ENCODE measurements around the gene TMEM82. TPM values are rescaled to one million over a fixed set of nuclear protein-coding genes. Genes with fewer than 3 reads are reported as not detected.

The TMEM82 gene
- total RNA-seq, 1 donor from 2014 or later = 1.1 TPM

DNA sequence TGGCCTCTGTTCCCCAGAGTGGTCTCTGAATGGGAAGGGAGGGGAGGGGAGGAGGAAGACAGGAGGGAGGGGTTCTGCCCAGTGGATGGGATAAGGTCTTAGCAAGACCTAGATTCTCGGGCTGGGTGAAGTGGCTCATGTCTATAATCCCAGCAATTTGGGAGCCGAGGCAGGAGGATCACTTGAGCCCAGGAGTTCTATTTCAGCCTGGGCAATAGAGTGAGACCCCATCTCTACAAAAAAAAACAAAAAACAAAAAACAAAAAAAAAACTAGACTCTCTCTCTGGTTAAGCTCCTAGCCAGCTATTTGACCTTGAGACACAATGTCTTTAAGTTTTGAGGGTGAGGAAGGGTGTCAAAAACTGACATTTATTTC is 53.8 kb downstream of the TMEM82 start:
- Mint-ChIP-seq H3K4me1 (ENCODE audit: unreplicated experiment) (peaks cover 44% of the 10 kb centered on the region), H3K9me3 (no peaks in the 10 kb centered on the region), H3K4me3 (peak overlapping the region; percentile 52), H3K27ac (peak overlapping the region; percentile 95), H3K36me3 (no peaks in the 10 kb centered on the region), H3K27me3 (no peaks in the 10 kb centered on the region)
- TF ChIP-seq, protein P1, sequence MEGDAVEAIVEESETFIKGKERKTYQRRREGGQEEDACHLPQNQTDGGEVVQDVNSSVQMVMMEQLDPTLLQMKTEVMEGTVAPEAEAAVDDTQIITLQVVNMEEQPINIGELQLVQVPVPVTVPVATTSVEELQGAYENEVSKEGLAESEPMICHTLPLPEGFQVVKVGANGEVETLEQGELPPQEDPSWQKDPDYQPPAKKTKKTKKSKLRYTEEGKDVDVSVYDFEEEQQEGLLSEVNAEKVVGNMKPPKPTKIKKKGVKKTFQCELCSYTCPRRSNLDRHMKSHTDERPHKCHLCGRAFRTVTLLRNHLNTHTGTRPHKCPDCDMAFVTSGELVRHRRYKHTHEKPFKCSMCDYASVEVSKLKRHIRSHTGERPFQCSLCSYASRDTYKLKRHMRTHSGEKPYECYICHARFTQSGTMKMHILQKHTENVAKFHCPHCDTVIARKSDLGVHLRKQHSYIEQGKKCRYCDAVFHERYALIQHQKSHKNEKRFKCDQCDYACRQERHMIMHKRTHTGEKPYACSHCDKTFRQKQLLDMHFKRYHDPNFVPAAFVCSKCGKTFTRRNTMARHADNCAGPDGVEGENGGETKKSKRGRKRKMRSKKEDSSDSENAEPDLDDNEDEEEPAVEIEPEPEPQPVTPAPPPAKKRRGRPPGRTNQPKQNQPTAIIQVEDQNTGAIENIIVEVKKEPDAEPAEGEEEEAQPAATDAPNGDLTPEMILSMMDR (conservative IDR thresholded peaks at IDR 0.05) = no peak
- DNase-seq (ENCODE audit: extremely low spot score, unreplicated experiment) = no peak

Other genes starting within 250 kb of the TMEM82 start
- gene CASP9, start 218.3 kb upstream of the TMEM82 start, total RNA-seq (ENCODE audit: low replicate concordance) = 13.1 and 13.5 TPM in 2 replicates
- 23.7 and 26.3 TPM in 2 replicates for gene DNAJC16, start 215.7 kb upstream of the TMEM82 start, total RNA-seq (ENCODE audit: low replicate concordance)
- 5.4 and 7.2 TPM in 2 replicates for gene AGMAT, start 157.4 kb upstream of the TMEM82 start, total RNA-seq (ENCODE audit: low replicate concordance)
- 38.7 and 53.9 TPM in 2 replicates for gene DDI2, start 125.0 kb upstream of the TMEM82 start, total RNA-seq (ENCODE audit: low replicate concordance)
- gene PLEKHM2, start 58.2 kb upstream of the TMEM82 start, total RNA-seq (ENCODE audit: low replicate concordance) = 54.9 and 57.5 TPM in 2 replicates
- 2.4 and 3.8 TPM in 2 replicates for gene SLC25A34, start 6.2 kb upstream of the TMEM82 start, total RNA-seq (ENCODE audit: low replicate concordance)
- gene FBLIM1, start 16.3 kb downstream of the TMEM82 start, total RNA-seq (ENCODE audit: low replicate concordance) = 78.3 and 182 TPM in 2 replicates
- gene UQCRHL, start 65.2 kb downstream of the TMEM82 start, total RNA-seq (ENCODE audit: low replicate concordance) = 2.1 and 2.3 TPM in 2 replicates
- gene SPEN, start 105.2 kb downstream of the TMEM82 start, total RNA-seq (ENCODE audit: low replicate concordance) = 66.5 and 79.4 TPM in 2 replicates
- gene ZBTB17, start 233.6 kb downstream of the TMEM82 start, total RNA-seq (ENCODE audit: low replicate concordance) = 27.8 and 42.2 TPM in 2 replicates